ENCODE measurements around the gene ZMYND8.
A peak's percentile ranks its signal among the peaks of the same experiment; 100 is the strongest.

The ZMYND8 gene

DNA sequence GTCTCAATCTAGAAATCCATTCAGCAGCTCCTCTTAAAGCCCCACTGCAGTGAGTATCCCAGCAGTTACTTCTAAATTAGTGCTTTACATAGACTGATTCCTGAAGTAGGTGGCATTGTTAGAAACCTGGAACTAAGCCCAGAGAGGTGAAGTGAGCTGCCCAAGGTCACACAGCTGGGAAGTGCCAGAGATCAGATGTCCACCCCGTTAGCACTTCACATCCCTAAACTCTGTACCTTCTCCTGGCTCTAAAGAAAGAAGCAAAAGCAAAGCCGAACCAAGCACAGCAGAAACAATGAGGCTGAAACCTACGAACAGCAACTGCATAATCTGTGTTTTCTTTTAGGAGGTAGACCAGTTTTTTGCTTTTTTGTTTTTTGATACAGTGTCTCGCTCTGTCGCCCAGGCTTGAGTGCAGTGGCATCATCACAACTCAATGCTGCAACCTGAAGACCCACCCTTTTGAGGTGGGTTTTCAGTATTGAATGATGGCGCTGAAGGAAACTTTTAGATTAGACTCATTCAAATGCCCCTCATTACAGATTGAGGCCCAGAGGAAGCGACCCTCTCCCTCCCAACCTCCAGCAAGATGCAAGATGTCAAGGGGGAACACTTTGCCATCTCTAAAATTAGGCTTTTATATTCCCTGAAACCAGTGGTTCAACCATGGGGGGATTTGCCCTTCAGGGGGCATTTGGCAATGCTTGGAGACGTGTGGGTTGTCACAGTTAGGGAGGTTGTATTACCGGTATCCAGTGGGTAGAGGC is 3.2 kb upstream of the ZMYND8 start:
- Histone ChIP-seq H3K27ac (peak overlapping the region; percentile 84 to 97), H3K36me3 (no peaks in the 10 kb centered on the region), H3K27me3 (no peaks in the 10 kb centered on the region), H3K4me1 (peaks cover 18 to 83% (median 77%) of the 10 kb centered on the region in 4 donors), H3K9me3 (no peaks in the 10 kb centered on the region), H3K4me3 (peak overlapping the region in 1 of 2 donors; percentile 26)
- intact Hi-C loops (cut with DNase I; ENCODE audit: low total_unique reads) = loop anchor here (2.0 kb wide), 1 partner anchor 43 kb away; no protein-coding TSS in a partner anchor
- peak in 1 of 2 donors; percentile 72 for DNase-seq
- TF ChIP-seq, protein P1, sequence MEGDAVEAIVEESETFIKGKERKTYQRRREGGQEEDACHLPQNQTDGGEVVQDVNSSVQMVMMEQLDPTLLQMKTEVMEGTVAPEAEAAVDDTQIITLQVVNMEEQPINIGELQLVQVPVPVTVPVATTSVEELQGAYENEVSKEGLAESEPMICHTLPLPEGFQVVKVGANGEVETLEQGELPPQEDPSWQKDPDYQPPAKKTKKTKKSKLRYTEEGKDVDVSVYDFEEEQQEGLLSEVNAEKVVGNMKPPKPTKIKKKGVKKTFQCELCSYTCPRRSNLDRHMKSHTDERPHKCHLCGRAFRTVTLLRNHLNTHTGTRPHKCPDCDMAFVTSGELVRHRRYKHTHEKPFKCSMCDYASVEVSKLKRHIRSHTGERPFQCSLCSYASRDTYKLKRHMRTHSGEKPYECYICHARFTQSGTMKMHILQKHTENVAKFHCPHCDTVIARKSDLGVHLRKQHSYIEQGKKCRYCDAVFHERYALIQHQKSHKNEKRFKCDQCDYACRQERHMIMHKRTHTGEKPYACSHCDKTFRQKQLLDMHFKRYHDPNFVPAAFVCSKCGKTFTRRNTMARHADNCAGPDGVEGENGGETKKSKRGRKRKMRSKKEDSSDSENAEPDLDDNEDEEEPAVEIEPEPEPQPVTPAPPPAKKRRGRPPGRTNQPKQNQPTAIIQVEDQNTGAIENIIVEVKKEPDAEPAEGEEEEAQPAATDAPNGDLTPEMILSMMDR (IDR thresholded peaks at IDR 0.05) = no peak

DNA sequence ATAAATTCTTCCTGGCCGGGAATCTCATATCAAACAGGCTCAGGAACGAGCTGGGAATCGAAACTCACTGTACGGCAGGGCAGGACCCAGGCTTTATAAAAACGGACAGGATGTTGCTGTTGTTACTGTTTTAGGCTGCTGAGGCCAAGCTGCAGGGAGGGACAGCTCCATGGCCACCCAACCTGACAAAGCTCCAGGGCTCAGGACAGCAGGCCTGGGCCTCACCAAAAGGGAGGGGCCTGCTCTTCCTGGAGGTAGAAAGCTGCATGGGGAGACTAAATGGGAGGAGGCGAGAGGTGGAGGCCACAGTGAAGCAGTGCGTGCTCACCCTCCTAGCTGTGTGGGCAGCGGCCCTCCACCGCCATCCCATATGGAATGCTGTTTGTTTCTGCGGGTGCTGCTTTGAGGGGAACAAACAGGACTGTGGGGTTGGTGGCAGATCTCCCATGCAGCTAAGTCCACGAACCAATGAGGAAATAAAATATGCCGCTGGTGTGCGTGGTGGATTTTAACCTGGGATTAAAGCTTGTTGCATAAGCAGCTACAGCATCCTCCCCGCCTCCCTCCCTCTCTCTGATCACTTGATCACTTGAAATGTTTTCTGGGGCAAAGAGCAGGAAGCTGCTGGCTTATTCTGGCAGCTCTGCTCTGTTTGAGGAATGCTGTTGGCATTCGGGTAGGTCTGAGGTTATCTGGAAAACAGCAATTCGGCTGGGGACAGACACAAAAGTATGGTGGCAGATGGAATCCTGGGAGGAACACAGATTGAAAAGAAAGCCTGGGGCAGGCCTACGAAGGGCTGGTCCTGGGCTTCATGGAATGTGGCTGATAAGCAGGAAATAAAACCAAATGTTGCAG is 2.4 kb upstream of the ZMYND8 start:
- TF ChIP-seq, protein P1 (IDR thresholded peaks at IDR 0.05) = no peak
- Histone ChIP-seq H3K36me3 (no peaks in the 10 kb centered on the region), H3K4me3 (peak overlapping the region in 1 of 2 donors; percentile 26), H3K9me3 (no peaks in the 10 kb centered on the region), H3K27me3 (no peaks in the 10 kb centered on the region), H3K4me1 (peaks cover 20 to 91% (median 83%) of the 10 kb centered on the region in 4 donors), H3K27ac (peak overlapping the region; percentile 84 to 97)
- DNase-seq = peak; percentile 92 to 94
- intact Hi-C loops (cut with DNase I; ENCODE audit: low total_unique reads) = loop anchor here (2.0 kb wide), 1 partner anchor 42 kb away; no protein-coding TSS in a partner anchor

DNA sequence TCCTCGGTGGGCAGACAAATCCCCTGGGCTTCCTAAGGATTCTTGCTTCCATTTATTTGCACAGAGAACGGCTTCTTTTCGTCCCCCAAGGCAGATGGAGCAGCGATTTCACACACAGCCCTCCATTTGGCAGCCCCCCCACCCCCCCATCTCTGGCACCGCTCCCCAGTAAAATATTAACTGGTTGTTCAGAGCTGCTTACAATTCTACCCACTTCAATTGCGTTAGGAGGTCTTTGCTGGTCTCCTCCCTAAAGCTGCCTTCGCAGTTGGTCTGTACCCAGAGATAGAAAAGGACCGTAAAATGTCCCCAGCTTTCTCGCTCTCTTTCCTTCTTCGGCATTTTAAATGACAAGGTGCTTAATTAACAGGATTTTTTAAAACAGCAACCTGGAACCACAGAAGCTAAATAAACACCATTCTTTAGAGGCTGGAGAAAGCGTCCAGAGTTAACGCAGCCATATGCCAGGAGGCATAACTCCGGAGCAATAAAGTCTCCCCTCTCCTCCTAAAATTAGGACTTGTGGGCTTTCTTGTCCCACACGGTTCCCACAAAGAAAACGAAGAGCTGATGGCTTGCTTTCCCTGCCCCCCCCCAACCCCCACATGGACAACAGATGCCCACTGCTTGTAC is 1.7 kb upstream of the ZMYND8 start:
- H3K9me3 ChIP-seq = no peaks in the 10 kb centered on the region
- H3K4me1 ChIP-seq = peaks cover 23 to 98% (median 90%) of the 10 kb centered on the region in 4 donors
- H3K27ac ChIP-seq = peak overlapping the region; percentile 84 to 97
- H3K4me3 ChIP-seq = peak overlapping the region in 1 of 2 donors; percentile 26
- no peaks in the 10 kb centered on the region for H3K27me3 ChIP-seq
- intact Hi-C loops (cut with DNase I; ENCODE audit: low total_unique reads) = loop anchor here (2.0 kb wide), 1 partner anchor 41 kb away; no protein-coding TSS in a partner anchor
- DNase-seq = no peak
- TF ChIP-seq, protein P1 (IDR thresholded peaks at IDR 0.05) = no peak
- H3K36me3 ChIP-seq = no peaks in the 10 kb centered on the region

DNA sequence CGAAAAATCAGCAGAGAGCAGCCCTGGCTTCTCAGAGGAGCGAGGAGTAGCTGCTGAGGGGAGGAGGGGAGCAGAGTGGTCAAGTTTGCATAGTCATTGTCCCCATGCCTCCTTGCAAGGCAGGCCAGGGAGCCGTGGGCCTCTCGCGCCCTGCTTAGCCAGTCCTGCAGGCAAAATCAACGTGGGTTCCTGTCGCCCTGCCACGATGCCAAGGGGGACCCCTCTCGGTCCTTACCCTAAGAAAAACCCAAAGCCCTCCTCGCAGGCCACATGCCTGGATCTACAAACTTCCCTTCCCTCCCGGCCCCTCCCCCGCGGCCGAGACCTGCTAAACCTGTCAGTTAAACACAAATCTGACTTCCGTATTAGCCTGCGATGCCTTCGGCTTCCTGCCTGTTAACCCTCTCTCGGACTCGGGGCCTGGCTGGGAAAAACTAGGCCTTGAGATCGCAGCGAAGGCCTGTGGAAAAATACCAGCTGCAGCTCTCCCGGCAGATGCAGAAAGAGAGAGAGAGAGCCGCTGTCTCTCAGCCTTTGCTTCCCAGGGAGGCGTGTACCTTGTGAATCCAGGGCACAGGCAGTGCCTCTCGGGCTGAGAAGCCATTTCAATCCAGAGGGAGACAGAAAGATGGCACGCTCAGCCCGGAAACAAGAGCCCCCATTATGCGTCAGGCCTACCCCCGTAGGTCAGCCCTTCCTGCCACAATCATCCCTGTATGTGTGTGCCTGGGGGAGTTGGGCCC is 968 bp upstream of the ZMYND8 start:
- peak overlapping the region in 1 of 2 donors; percentile 12 for H3K4me3 ChIP-seq
- peak; percentile 74 to 87 for DNase-seq
- H3K27ac ChIP-seq = peak overlapping the region; percentile 84 to 97
- TF ChIP-seq, protein P1 (IDR thresholded peaks at IDR 0.05) = no peak
- intact Hi-C loops (cut with DNase I; ENCODE audit: low total_unique reads) = loop anchor here (2.0 kb wide), 1 partner anchor 41 kb away; no protein-coding TSS in a partner anchor
- H3K36me3 ChIP-seq = no peaks in the 10 kb centered on the region
- H3K9me3 ChIP-seq = no peaks in the 10 kb centered on the region
- H3K27me3 ChIP-seq = no peaks in the 10 kb centered on the region
- H3K4me1 ChIP-seq = peaks cover 23 to 100% (median 95%) of the 10 kb centered on the region in 4 donors

DNA sequence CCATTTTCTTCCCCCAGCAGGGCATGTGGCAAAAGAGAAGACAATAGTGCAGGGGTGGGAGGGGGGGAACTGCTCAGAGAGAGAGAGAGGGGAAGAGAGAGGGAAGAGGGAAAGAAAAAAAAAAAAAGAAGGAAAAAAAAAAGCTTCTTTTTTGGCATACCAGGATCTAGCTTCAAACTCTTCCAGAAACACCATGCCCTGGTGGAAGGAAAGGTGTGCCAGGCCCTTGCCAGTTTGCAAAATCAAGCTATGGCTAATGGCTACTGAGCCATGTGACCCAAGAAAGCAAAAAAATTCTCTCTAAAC is 326 bp downstream of the ZMYND8 start:
- no peak for DNase-seq
- H3K9me3 ChIP-seq = no peaks in the 10 kb centered on the region
- H3K27ac ChIP-seq = peak overlapping the region; percentile 84 to 97
- peaks cover 23 to 100% (median 95%) of the 10 kb centered on the region in 4 donors for H3K4me1 ChIP-seq
- H3K4me3 ChIP-seq = no peak overlapping the region
- H3K27me3 ChIP-seq = no peaks in the 10 kb centered on the region
- no peaks in the 10 kb centered on the region for H3K36me3 ChIP-seq
- intact Hi-C loops (cut with DNase I; ENCODE audit: low total_unique reads) = no loop called here
- TF ChIP-seq, protein P1 (IDR thresholded peaks at IDR 0.05) = no peak
